Measurements from ENCODE around the gene CNEP1R1. TPM values are rescaled to one million over a fixed set of nuclear protein-coding genes. Genes with fewer than 3 reads are reported as not detected.
A peak's percentile ranks its signal among the peaks of the same experiment; 100 is the strongest.

CNEP1R1 gene
- total and polyA plus RNA-seq, 2 experiments from 2014 or later: 13.8 to 30.3 TPM

DNA sequence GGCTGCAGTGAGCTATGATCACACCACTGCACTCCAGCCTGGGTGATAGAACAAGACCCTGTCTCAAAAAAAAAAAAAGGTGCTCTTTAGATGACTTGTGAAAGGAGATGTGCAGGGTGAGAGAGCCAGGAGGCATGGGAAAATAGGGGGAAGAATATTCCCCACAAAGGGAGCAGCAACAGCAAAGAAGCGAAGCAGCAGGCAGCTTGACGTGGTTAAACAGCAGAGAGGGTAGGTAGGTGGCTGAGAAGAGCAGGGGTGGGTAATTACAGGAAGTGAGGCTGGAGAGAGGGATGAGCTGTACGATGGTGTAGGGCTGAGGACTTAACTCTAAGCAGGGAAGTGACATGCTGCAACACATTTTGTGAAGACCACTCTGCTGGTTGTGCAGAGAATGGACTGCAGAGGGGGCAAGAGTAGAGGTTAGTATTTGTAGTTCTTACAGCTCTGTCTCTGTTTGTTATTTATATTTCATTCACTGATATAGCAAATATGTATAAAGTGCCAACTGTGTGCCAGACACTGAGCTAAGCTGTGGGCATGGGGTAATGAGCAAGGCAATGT, 42.3 kb downstream of the CNEP1R1 start:
- Mint-ChIP-seq H3K9me3 (no peaks in the 10 kb centered on the region), H3K36me3 (ENCODE audit: low read depth) (peaks cover 27% of the 10 kb centered on the region), H3K27me3 (ENCODE audit: insufficient read depth, low read depth, poor library complexity) (peaks cover 6% of the 10 kb centered on the region), H3K4me1 (peaks cover 16% of the 10 kb centered on the region), H3K27ac (no peak overlapping the region), H3K4me3 (peak overlapping the region; percentile 84)
- H3K27ac ChIP-seq (ENCODE audit: low read depth): no peak overlapping the region
- peaks cover 4% of the 10 kb centered on the region; the same call in 1 of the 2 replicates for H3K36me3 ChIP-seq (ENCODE audit: insufficient read depth)
- no peak overlapping the region for H2AFZ ChIP-seq
- peak; percentile 16 for ATAC-seq
- no peak for TF ChIP-seq POLR2AphosphoS5 (IDR thresholded peaks at IDR 0.05; ENCODE audit: low read depth)
- TF ChIP-seq, protein P1, sequence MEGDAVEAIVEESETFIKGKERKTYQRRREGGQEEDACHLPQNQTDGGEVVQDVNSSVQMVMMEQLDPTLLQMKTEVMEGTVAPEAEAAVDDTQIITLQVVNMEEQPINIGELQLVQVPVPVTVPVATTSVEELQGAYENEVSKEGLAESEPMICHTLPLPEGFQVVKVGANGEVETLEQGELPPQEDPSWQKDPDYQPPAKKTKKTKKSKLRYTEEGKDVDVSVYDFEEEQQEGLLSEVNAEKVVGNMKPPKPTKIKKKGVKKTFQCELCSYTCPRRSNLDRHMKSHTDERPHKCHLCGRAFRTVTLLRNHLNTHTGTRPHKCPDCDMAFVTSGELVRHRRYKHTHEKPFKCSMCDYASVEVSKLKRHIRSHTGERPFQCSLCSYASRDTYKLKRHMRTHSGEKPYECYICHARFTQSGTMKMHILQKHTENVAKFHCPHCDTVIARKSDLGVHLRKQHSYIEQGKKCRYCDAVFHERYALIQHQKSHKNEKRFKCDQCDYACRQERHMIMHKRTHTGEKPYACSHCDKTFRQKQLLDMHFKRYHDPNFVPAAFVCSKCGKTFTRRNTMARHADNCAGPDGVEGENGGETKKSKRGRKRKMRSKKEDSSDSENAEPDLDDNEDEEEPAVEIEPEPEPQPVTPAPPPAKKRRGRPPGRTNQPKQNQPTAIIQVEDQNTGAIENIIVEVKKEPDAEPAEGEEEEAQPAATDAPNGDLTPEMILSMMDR (conservative IDR thresholded peaks at IDR 0.05; ENCODE audit: low read depth in 2 of 2): peak; percentile 44 to 56
- 0 out of 2 replicates have a peak, but pooled peaks cover 2% of the 10 kb centered on the region for H3F3A ChIP-seq (replicated peaks; ENCODE audit: low read depth)
- H3K79me2 ChIP-seq (replicated peaks; ENCODE audit: insufficient read depth): peaks cover 26% of the 10 kb centered on the region
- peak overlapping the region; percentile 97; the same call in 1 of the 2 replicates for H3K4me3 ChIP-seq
- peak; percentile 47 for DNase-seq (ENCODE audit: low spot score)
- H3K27me3 ChIP-seq (ENCODE audit: insufficient read depth): no peaks in the 10 kb centered on the region
- peaks cover 8% of the 10 kb centered on the region; the same call in 1 of the 2 replicates for H3K4me1 ChIP-seq (ENCODE audit: insufficient read depth)
- peaks cover 10% of the 10 kb centered on the region; the same call in 1 of the 2 replicates for H4K20me1 ChIP-seq (replicated peaks; ENCODE audit: insufficient read depth)
- H3K9me2 ChIP-seq (ENCODE audit: insufficient read depth): no peaks in the 10 kb centered on the region
- H3K4me2 ChIP-seq: peak overlapping the region; percentile 99; the same call in 1 of the 2 replicates

DNA sequence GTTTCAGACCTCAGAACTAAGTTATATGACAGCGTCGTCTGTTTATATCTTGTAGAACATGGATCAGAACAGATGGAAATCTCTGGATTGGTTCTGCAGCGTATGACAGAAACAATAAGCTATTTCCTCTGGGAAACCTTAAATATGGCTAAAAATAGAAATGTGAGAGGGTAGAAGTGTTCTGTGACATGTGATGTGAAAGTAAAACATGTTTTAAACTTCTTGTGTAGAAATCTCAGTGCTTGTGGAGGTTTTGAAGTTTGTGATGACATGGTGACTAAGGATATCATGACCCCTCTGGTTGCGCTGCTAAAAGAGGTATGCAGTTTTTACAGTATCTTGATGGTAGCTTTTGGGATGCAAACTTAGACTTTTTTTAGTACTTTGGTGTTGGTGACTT, 43.5 kb downstream of the CNEP1R1 start:
- Histone ChIP-seq H3K36me3 (ENCODE audit: insufficient read depth) (peaks cover 4% of the 10 kb centered on the region; the same call in 1 of the 2 replicates), H3K27me3 (ENCODE audit: insufficient read depth) (no peaks in the 10 kb centered on the region), H2AFZ (no peak overlapping the region), H3K4me1 (ENCODE audit: insufficient read depth) (peaks cover 8% of the 10 kb centered on the region; the same call in 1 of the 2 replicates), H4K20me1 (replicated peaks; ENCODE audit: insufficient read depth) (peaks cover 18% of the 10 kb centered on the region; the same call in 1 of the 2 replicates), H3K4me2 (no peak overlapping the region), H3K79me2 (replicated peaks; ENCODE audit: insufficient read depth) (peaks cover 26% of the 10 kb centered on the region), H3F3A (replicated peaks; ENCODE audit: low read depth) (0 out of 2 replicates have a peak, but pooled peaks cover 2% of the 10 kb centered on the region), H3K27ac (ENCODE audit: low read depth) (no peak overlapping the region), H3K4me3 (no peak overlapping the region), H3K9me2 (ENCODE audit: insufficient read depth) (no peaks in the 10 kb centered on the region)
- Mint-ChIP-seq H3K9me3 (no peaks in the 10 kb centered on the region), H3K4me3 (no peak overlapping the region), H3K27ac (no peak overlapping the region), H3K4me1 (peaks cover 16% of the 10 kb centered on the region), H3K36me3 (ENCODE audit: low read depth) (peaks cover 31% of the 10 kb centered on the region), H3K27me3 (ENCODE audit: insufficient read depth, low read depth, poor library complexity) (peaks cover 6% of the 10 kb centered on the region)
- no peak for DNase-seq (ENCODE audit: low spot score)
- no peak for ATAC-seq
- TF ChIP-seq POLR2AphosphoS5 (IDR thresholded peaks at IDR 0.05; ENCODE audit: low read depth) (no peak), EZH2phosphoT487 (IDR thresholded peaks at IDR 0.05; ENCODE audit: unreplicated experiment) (no peak)
- TF ChIP-seq, protein P2, sequence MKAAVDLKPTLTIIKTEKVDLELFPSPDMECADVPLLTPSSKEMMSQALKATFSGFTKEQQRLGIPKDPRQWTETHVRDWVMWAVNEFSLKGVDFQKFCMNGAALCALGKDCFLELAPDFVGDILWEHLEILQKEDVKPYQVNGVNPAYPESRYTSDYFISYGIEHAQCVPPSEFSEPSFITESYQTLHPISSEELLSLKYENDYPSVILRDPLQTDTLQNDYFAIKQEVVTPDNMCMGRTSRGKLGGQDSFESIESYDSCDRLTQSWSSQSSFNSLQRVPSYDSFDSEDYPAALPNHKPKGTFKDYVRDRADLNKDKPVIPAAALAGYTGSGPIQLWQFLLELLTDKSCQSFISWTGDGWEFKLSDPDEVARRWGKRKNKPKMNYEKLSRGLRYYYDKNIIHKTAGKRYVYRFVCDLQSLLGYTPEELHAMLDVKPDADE (IDR thresholded peaks at IDR 0.05): no peak

DNA sequence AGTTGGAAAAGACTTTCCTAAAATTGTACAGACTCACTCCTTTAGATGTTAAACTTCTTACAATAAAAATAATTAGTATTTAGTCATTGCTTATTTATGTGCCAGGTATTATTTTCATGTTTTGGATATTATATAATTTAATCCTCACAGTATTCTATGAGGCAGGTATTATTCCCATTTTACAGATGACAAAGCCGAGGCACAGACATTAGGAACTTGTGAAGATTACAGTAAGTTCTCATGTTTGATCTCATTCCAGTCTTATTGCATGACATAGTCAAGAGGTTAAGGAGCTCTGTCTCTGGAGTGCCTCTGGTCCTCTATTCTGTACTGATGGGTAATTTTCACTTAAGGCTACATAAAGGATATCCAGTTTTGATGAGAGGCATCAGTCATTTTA, 44.0 kb downstream of the CNEP1R1 start:
- Histone ChIP-seq H3K79me2 (replicated peaks; ENCODE audit: insufficient read depth) (peaks cover 26% of the 10 kb centered on the region), H3K4me3 (no peak overlapping the region), H2AFZ (no peak overlapping the region), H3K4me1 (ENCODE audit: insufficient read depth) (peaks cover 8% of the 10 kb centered on the region; the same call in 1 of the 2 replicates), H3K4me2 (no peak overlapping the region), H3K27me3 (ENCODE audit: insufficient read depth) (no peaks in the 10 kb centered on the region), H3F3A (replicated peaks; ENCODE audit: low read depth) (0 out of 2 replicates have a peak, but pooled peaks cover 2% of the 10 kb centered on the region), H3K9me2 (ENCODE audit: insufficient read depth) (no peaks in the 10 kb centered on the region), H4K20me1 (replicated peaks; ENCODE audit: insufficient read depth) (peaks cover 18% of the 10 kb centered on the region; the same call in 1 of the 2 replicates), H3K27ac (ENCODE audit: low read depth) (no peak overlapping the region), H3K36me3 (ENCODE audit: insufficient read depth) (peaks cover 4% of the 10 kb centered on the region; the same call in 1 of the 2 replicates)
- no peak overlapping the region for H3K4me3 Mint-ChIP-seq
- no peak for ATAC-seq
- H3K4me1 Mint-ChIP-seq: peaks cover 16% of the 10 kb centered on the region
- H3K27ac Mint-ChIP-seq: no peak overlapping the region
- H3K36me3 Mint-ChIP-seq (ENCODE audit: low read depth): peaks cover 31% of the 10 kb centered on the region
- no peak for DNase-seq (ENCODE audit: low spot score)
- no peaks in the 10 kb centered on the region for H3K9me3 Mint-ChIP-seq
- H3K27me3 Mint-ChIP-seq (ENCODE audit: insufficient read depth, low read depth, poor library complexity): peaks cover 6% of the 10 kb centered on the region
- TF ChIP-seq EZH2 (IDR thresholded peaks at IDR 0.05; ENCODE audit: low read depth, unreplicated experiment) (no peak), ZNF114 (CRISPR knock-in tag; IDR thresholded peaks at IDR 0.05) (no peak), EZH2phosphoT487 (IDR thresholded peaks at IDR 0.05; ENCODE audit: unreplicated experiment) (no peak), ZNF331 (CRISPR knock-in tag; IDR thresholded peaks at IDR 0.05; ENCODE audit: low read depth) (no peak), JUNB (IDR thresholded peaks at IDR 0.05; ENCODE audit: unreplicated experiment) (no peak), NANOG (IDR thresholded peaks at IDR 0.05; ENCODE audit: borderline replicate concordance) (no peak)
- TF ChIP-seq, protein P2 (IDR thresholded peaks at IDR 0.05): no peak
- TF ChIP-seq, protein P1 (conservative IDR thresholded peaks at IDR 0.05; ENCODE audit: low read depth in 2 of 2): no peak
